ENCODE results near the gene PIKFYVE. TPM values are rescaled to one million over a fixed set of nuclear protein-coding genes. Genes with fewer than 3 reads are reported as not detected.
A peak's percentile ranks its signal among the peaks of the same experiment; 100 is the strongest.

Gene PIKFYVE
- total and polyA plus RNA-seq, 2 of the 8 experiments (the other 6 are each of a cell fraction or from before 2014, with no cell fraction given): 8.8 to 33.5 TPM

GRCh38 chr2:208253600-208254117 lies 12.4 kb upstream of the PIKFYVE start:
- H3K4ac ChIP-seq (replicated peaks; ENCODE audit: insufficient read length, low read depth, low read length): no peak overlapping the region
- H2AK5ac ChIP-seq (ENCODE audit: low read depth, low read length): no peak overlapping the region
- H4K5ac ChIP-seq (ENCODE audit: insufficient read length, low read depth, low read length): peak overlapping the region; percentile 27
- peaks cover 0 to 1% of the 10 kb centered on the region in 2 experiments for H4K20me1 ChIP-seq (replicated peaks in 1 of 2; ENCODE audit: control insufficient read depth in 1 of 2, insufficient read depth in 2 of 2, low read length in 2 of 2)
- H3K79me1 ChIP-seq (ENCODE audit: low read depth, low read length): 0 out of 2 replicates have a peak, but pooled peaks cover 3% of the 10 kb centered on the region
- H4K91ac ChIP-seq (replicated peaks; ENCODE audit: insufficient read length, low read length): no peak overlapping the region
- no peak overlapping the region for H3K27ac ChIP-seq (ENCODE audit: low read depth, low read length)
- H3K36me3 ChIP-seq (ENCODE audit: control insufficient read depth in 2 of 4, insufficient read depth in 4 of 4, low read length in 3 of 4): peaks cover 4 to 48% (median 21%) of the 10 kb centered on the region in 4 experiments
- H4K8ac ChIP-seq (ENCODE audit: extremely low read depth, insufficient read depth, low read length): no peak overlapping the region
- peak overlapping the region in 3 of 4 experiments; percentile 3 to 84 (median 82); a peak in 4 of 7 replicates for H3K9ac ChIP-seq (replicated peaks in 1 of 4; ENCODE audit: extremely low read depth in 1 of 4, low read depth in 3 of 4, low read length in 3 of 4)
- POLR2A ChIA-PET (ENCODE audit: partially characterized antibody): interaction anchor here (1.0 to 7.0 kb wide), 16 partner anchors 10 to 152 kb away, joined by 3 to 68 read pairs (median 4); partner anchors contain the start of gene PIKFYVE
- H2BK12ac ChIP-seq (ENCODE audit: low read depth, low read length): no peak overlapping the region
- H3K79me2 ChIP-seq (ENCODE audit: control insufficient read depth in 1 of 2, insufficient read depth in 2 of 2, low read length in 2 of 2): peaks cover 3 to 30% of the 10 kb centered on the region in 2 experiments; a peak in 3 of 4 replicates
- H2BK120ac ChIP-seq (replicated peaks; ENCODE audit: low read depth, low read length): no peak overlapping the region
- WGBS, 2 experiments (ENCODE audit: extremely low coverage in 1 of 2, insufficient coverage in 1 of 2, insufficient read length in 1 of 2, insufficient replicate concordance in 2 of 2, low coverage in 1 of 2, low lambda C conversion rate in 2 of 2, missing lambda C conversion rate in 1 of 2): 32% methylated on average over 7 of the region's 7 CpGs; no CpG with 5 or more reads in 1 of the 2 experiments
- H3K4me3 ChIP-seq (ENCODE audit: extremely low read depth in 1 of 4, insufficient read depth in 2 of 4, low read depth in 3 of 4, low read length in 4 of 4): peak overlapping the region; percentile 85 to 100 (median 99)
- H3K14ac ChIP-seq (ENCODE audit: insufficient read length): no peak overlapping the region
- no peak overlapping the region for H2BK20ac ChIP-seq (ENCODE audit: low read length)
- no peak overlapping the region for H3K23ac ChIP-seq (ENCODE audit: insufficient read length)
- no peak overlapping the region for H2BK5ac ChIP-seq (ENCODE audit: low read depth, low read length)
- H3K4me1 ChIP-seq (replicated peaks in 1 of 4; ENCODE audit: control insufficient read depth in 3 of 4, insufficient read depth in 4 of 4, low read length in 3 of 4): peaks cover 0 to 5% (median 3%) of the 10 kb centered on the region in 4 experiments; a peak in 2 of 7 replicates
- no peak overlapping the region for H2AFZ ChIP-seq (ENCODE audit: low read length)
- peaks cover 2% of the 10 kb centered on the region; the same call in 1 of the 2 replicates for H3K23me2 ChIP-seq (ENCODE audit: low read depth, low read length)
- no peaks in the 10 kb centered on the region for H3K27me3 ChIP-seq (replicated peaks in 1 of 4; ENCODE audit: control insufficient read depth in 3 of 4, extremely low read depth in 1 of 4, insufficient read depth in 3 of 4, low read length in 3 of 4)
- FAIRE-seq: no peak
- no peak overlapping the region for H2BK15ac ChIP-seq (ENCODE audit: low read length)
- H3K56ac ChIP-seq (replicated peaks; ENCODE audit: insufficient read length, low read depth, low read length): peak overlapping the region; percentile 24
- peak overlapping the region; percentile 4; the same call in 1 of the 2 replicates for H3K18ac ChIP-seq (ENCODE audit: extremely low read depth, low read length)
- DNase-seq (ENCODE audit: low read depth in 1 of 2, low spot score in 2 of 2): no peak
- CTCF ChIA-PET (ENCODE audit: partially characterized antibody): interaction anchor here (0.7 to 6.2 kb wide), 12 partner anchors 15 to 155 kb away, joined by 3 to 53 read pairs (median 3); partner anchors contain the start of gene C2orf80
- TF ChIP-seq ZNF274 (IDR thresholded peaks at IDR 0.05; ENCODE audit: borderline replicate concordance, extremely low read depth, low read length): no peak
- TF ChIP-seq, protein P1, sequence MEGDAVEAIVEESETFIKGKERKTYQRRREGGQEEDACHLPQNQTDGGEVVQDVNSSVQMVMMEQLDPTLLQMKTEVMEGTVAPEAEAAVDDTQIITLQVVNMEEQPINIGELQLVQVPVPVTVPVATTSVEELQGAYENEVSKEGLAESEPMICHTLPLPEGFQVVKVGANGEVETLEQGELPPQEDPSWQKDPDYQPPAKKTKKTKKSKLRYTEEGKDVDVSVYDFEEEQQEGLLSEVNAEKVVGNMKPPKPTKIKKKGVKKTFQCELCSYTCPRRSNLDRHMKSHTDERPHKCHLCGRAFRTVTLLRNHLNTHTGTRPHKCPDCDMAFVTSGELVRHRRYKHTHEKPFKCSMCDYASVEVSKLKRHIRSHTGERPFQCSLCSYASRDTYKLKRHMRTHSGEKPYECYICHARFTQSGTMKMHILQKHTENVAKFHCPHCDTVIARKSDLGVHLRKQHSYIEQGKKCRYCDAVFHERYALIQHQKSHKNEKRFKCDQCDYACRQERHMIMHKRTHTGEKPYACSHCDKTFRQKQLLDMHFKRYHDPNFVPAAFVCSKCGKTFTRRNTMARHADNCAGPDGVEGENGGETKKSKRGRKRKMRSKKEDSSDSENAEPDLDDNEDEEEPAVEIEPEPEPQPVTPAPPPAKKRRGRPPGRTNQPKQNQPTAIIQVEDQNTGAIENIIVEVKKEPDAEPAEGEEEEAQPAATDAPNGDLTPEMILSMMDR (IDR thresholded peaks at IDR 0.05; ENCODE audit: control extremely low read depth in 1 of 3, insufficient read depth in 1 of 3, low read depth in 1 of 3, low read length in 3 of 3): no peak
- no peak for TF ChIP-seq POU5F1 (IDR thresholded peaks at IDR 0.05; ENCODE audit: low read depth, low read length)
- no peaks in the 10 kb centered on the region for H3K9me3 ChIP-seq (ENCODE audit: insufficient read depth in 2 of 2, low read depth in 1 of 2, low read length in 1 of 2)
- H3K4me2 ChIP-seq (ENCODE audit: insufficient read depth in 1 of 2, low read depth in 2 of 2, low read length in 2 of 2): peak overlapping the region; percentile 70 to 85
